BLaER1 treated with 17β-estradiol and CSF1 and Interleukin-3, amounts not matched to agents 10 nM and 100 nM (cell line): ENCODE data around the gene PRKCB.
"Not testable (repeated sequence)": the region's sequence is repeated elsewhere in the genome, so short reads cannot be mapped to it uniquely, and the experiment has no call there.

ENCODE experiments used
- H3K27ac ChIP-seq, 11 experiments: shearing (Covaris generic); formaldehyde crosslinking; 2 replicates each; pipeline ENCODE4 v1.8.1; 2022
- H3K27me3 ChIP-seq, 11 experiments: shearing (Covaris generic); formaldehyde crosslinking; 2 replicates each; pipeline ENCODE4 v1.8.1; 2022
- H3K36me3 ChIP-seq, 11 experiments: shearing (Covaris generic); formaldehyde crosslinking; 2 replicates each; pipeline ENCODE4 v1.8.1; 2022
- H3K4me1 ChIP-seq, 10 experiments: shearing (Covaris generic); formaldehyde crosslinking; 2 replicates each; pipeline ENCODE4 v1.8.1; 2022
- H3K4me2 ChIP-seq, 11 experiments: shearing (Covaris generic); formaldehyde crosslinking; 2 replicates each; pipeline ENCODE4 v1.8.1; 2022
- H3K4me3 ChIP-seq, 10 experiments: shearing (Covaris generic); formaldehyde crosslinking; 2 replicates each; pipeline ENCODE4 v1.8.1; 2022
- H3K9ac ChIP-seq, 11 experiments: shearing (Covaris generic); formaldehyde crosslinking; 2 replicates each; pipeline ENCODE4 v1.8.1; 2022
- H3K9me3 ChIP-seq, 11 experiments: shearing (Covaris generic); formaldehyde crosslinking; replicated peaks in 1 of 11; 2 replicates each; pipeline ENCODE4 v1.8.1; 2022
- H4K20me1 ChIP-seq, 11 experiments: shearing (Covaris generic); formaldehyde crosslinking; 2 replicates each; pipeline ENCODE4 v1.8.1; 2022
- Cebpa-rat ChIP-seq, 11 experiments: shearing (Covaris generic); IDR thresholded peaks; 2 replicates each; pipeline ENCODE4 v1.8.1; 2022

Gene PRKCB

DNA sequence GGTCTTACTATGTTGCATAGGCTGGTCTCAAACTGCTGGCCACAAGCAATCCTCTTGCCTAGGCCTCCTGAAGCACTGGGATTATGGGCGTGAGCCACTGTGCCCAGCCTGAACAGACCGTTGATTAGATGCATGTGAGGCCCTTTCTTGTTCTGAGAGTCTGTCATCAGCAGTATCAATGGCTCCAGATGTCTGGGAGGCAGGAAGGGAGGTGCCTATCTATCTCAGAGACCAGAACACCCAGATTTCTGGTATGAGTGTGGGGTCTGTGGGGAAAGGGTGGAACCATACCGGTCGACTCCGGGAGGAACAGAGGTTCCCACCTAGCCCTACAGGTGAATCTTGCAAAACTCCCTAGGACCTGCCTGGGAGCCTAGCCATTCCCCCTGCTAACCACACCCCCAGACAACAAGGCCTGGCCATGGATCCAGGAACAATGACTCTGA is 71.7 kb downstream of the PRKCB start:
- no peak overlapping the region for H3K9ac ChIP-seq
- peaks cover 0 to 97% (median 10%) of the 10 kb centered on the region in 11 experiments; a peak in 8 of 22 replicates for H4K20me1 ChIP-seq
- H3K27me3 ChIP-seq: no peaks in the 10 kb centered on the region
- peaks cover 10 to 74% (median 30%) of the 10 kb centered on the region in 10 experiments; a peak in 19 of 20 replicates for H3K4me1 ChIP-seq
- H3K9me3 ChIP-seq: no peaks in the 10 kb centered on the region
- H3K27ac ChIP-seq: peak overlapping the region in 1 of 11 experiments; percentile 5; a peak in 1 of 22 replicates
- TF ChIP-seq Cebpa-rat (IDR thresholded peaks at IDR 0.05): no peak
- no peak overlapping the region for H3K4me3 ChIP-seq
- H3K4me2 ChIP-seq: peak overlapping the region in 5 of 11 experiments; percentile 25 to 38 (median 33); a peak in 7 of 22 replicates
- H3K36me3 ChIP-seq: peaks cover 0 to 16% (median 0%) of the 10 kb centered on the region in 11 experiments; a peak in 3 of 22 replicates

GRCh38 chr16:23907903-23908302 is 72.1 kb downstream of the PRKCB start:
- Histone ChIP-seq H3K4me1 (peaks cover 13 to 76% (median 31%) of the 10 kb centered on the region in 10 experiments; a peak in 19 of 20 replicates), H3K4me3 (no peak overlapping the region), H3K27me3 (no peaks in the 10 kb centered on the region), H4K20me1 (peaks cover 0 to 100% (median 10%) of the 10 kb centered on the region in 11 experiments; a peak in 8 of 22 replicates), H3K36me3 (peaks cover 0 to 16% (median 0%) of the 10 kb centered on the region in 11 experiments; a peak in 3 of 22 replicates), H3K9ac (no peak overlapping the region), H3K4me2 (peak overlapping the region in 4 of 11 experiments; percentile 25 to 38 (median 34); a peak in 6 of 22 replicates), H3K27ac (0 out of 22 replicates have a peak overlapping the region, but pooled peaks of 1 of the 11 experiments have one; percentile 5), H3K9me3 (no peaks in the 10 kb centered on the region)
- TF ChIP-seq Cebpa-rat (IDR thresholded peaks at IDR 0.05): no peak

DNA sequence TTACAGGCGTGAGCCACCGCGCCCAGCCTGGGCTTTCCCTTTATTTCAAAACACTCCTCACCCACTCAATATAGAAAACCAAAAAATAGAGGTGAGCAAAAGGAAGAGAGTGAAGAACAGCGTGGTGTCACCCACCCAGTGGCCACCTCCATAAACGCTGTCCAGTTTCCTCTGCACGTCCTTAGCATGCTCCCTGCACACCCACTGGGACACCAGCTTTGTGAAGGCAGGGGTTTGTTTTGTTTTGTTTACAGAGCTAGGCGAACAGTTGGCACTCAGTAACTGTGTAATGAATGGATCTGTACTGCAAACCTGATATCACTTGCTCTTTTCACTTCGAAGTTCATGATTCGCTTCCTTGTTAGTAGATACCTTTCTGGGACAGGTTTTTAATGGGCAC is 73.0 kb downstream of the PRKCB start:
- no peak for TF ChIP-seq Cebpa-rat (IDR thresholded peaks at IDR 0.05)
- no peaks in the 10 kb centered on the region for H3K27me3 ChIP-seq
- H3K9ac ChIP-seq: no peak overlapping the region
- H3K4me2 ChIP-seq: peak overlapping the region in 1 of 11 experiments; percentile 38; a peak in 1 of 22 replicates
- H3K4me1 ChIP-seq: peaks cover 14 to 76% (median 32%) of the 10 kb centered on the region in 10 experiments; a peak in 18 of 20 replicates
- no peak overlapping the region for H3K4me3 ChIP-seq
- H3K36me3 ChIP-seq: peaks cover 0 to 16% (median 0%) of the 10 kb centered on the region in 11 experiments; a peak in 3 of 22 replicates
- peaks cover 0 to 100% (median 10%) of the 10 kb centered on the region in 11 experiments; a peak in 9 of 22 replicates for H4K20me1 ChIP-seq
- no peak overlapping the region for H3K27ac ChIP-seq
- no peaks in the 10 kb centered on the region for H3K9me3 ChIP-seq

- peaks cover 0 to 100% (median 10%) of the 10 kb centered on the region in 11 experiments; a peak in 10 of 22 replicates for H4K20me1 ChIP-seq
- H3K4me1 ChIP-seq: peaks cover 25 to 79% (median 43%) of the 10 kb centered on the region in 10 experiments
- no peak overlapping the region for H3K9ac ChIP-seq
- no peaks in the 10 kb centered on the region for H3K9me3 ChIP-seq
- no peaks in the 10 kb centered on the region for H3K27me3 ChIP-seq
- H3K27ac ChIP-seq: no peak overlapping the region
- no peak overlapping the region for H3K4me3 ChIP-seq
- no peak for TF ChIP-seq Cebpa-rat (IDR thresholded peaks at IDR 0.05)
- H3K36me3 ChIP-seq: peaks cover 0 to 16% (median 0%) of the 10 kb centered on the region in 11 experiments; a peak in 3 of 22 replicates
- H3K4me2 ChIP-seq: no peak overlapping the region
Observed at GRCh38 chr16:23909792-23910418, 74.1 kb downstream of the PRKCB start.

DNA sequence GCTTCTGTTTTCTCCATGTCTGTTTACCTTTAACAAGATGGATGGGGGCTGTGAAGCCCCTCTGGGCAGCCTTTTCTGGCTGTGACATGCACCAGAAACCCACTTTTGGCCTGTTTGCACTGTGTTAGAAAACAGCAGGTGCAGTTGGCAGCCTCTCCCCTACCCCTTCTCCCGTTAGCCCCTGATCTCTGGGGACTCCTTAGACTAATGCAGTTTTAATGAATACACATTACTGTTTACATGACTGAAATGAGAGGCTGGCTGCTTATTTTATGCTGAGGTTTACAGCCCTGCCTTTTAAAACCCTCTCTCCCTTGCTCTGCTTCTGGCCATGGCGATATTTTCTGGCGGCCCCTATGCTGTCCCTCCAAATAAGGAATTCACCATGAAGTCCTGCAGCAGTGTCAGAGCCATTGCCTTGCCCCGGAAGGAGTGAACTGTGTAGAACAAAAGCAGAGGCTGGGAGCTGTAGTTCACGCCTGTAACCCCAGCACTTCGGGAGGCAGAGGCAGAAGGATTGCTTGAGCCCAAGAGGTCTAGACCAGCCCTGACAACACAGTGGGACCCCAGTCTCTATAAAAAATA is 79.3 kb downstream of the PRKCB start:
- no peak for TF ChIP-seq Cebpa-rat (IDR thresholded peaks at IDR 0.05)
- H3K27ac ChIP-seq: peak overlapping the region in 3 of 11 experiments; percentile 10 to 61 (median 27); a peak in 5 of 22 replicates
- H3K36me3 ChIP-seq: peaks cover 0 to 38% (median 0%) of the 10 kb centered on the region in 11 experiments; a peak in 9 of 22 replicates
- H3K9me3 ChIP-seq: peaks cover 0 to 15% (median 0%) of the 10 kb centered on the region in 11 experiments; a peak in 3 of 22 replicates
- H3K4me1 ChIP-seq: peaks cover 40 to 55% (median 47%) of the 10 kb centered on the region in 10 experiments
- H3K9ac ChIP-seq: peak overlapping the region in 5 of 11 experiments; percentile 17 to 51 (median 31); a peak in 7 of 22 replicates
- peaks cover 0 to 92% (median 5%) of the 10 kb centered on the region in 11 experiments; a peak in 9 of 22 replicates for H4K20me1 ChIP-seq
- peak overlapping the region in 2 of 10 experiments; percentile 3 to 26; a peak in 4 of 20 replicates for H3K4me3 ChIP-seq
- peak overlapping the region; percentile 57 to 89 (median 68) for H3K4me2 ChIP-seq
- no peaks in the 10 kb centered on the region for H3K27me3 ChIP-seq

DNA sequence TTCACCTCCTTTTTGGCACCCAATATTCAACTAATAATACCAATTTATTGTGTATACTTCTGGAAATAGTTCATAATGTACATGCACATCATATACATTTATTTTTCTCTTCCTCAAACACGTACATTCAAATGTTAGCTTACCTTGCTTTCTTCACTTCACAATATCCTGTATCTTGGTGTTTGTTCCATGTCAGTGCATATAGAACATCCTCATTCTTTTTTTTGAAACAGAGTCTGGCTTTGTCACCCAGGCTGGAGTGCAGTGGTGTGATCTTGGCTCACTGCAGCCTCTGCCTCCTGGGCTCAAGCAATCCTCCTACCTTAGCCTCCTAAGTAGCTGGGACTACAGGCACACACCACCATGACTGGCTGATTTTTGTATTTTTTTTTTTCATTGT is 80.8 kb downstream of the PRKCB start:
- H3K4me3 ChIP-seq, H3K27ac ChIP-seq, H3K27me3 ChIP-seq, H3K9ac ChIP-seq: not testable (repeated sequence)
- Histone ChIP-seq H3K4me2 (peak overlapping the region in 4 of 11 experiments; percentile 2 to 38 (median 12); a peak in 4 of 22 replicates), H3K4me1 (peaks cover 38 to 57% (median 50%) of the 10 kb centered on the region in 10 experiments), H3K36me3 (peaks cover 0 to 29% (median 0%) of the 10 kb centered on the region in 11 experiments; a peak in 9 of 22 replicates), H3K9me3 (peaks cover 0 to 15% (median 0%) of the 10 kb centered on the region in 11 experiments; a peak in 3 of 22 replicates), H4K20me1 (peaks cover 0 to 92% (median 5%) of the 10 kb centered on the region in 11 experiments; a peak in 10 of 22 replicates)

GRCh38 chr16:23917621-23918020 is 81.8 kb downstream of the PRKCB start:
- H3K36me3 ChIP-seq: peaks cover 0 to 28% (median 0%) of the 10 kb centered on the region in 11 experiments; a peak in 8 of 22 replicates
- H3K4me2 ChIP-seq: no peak overlapping the region; a peak in 1 of 22 replicates
- H3K4me1 ChIP-seq: peaks cover 29 to 51% (median 43%) of the 10 kb centered on the region in 10 experiments
- TF ChIP-seq Cebpa-rat (IDR thresholded peaks at IDR 0.05): no peak
- no peak overlapping the region for H3K27ac ChIP-seq
- H3K27me3 ChIP-seq: no peaks in the 10 kb centered on the region
- no peak overlapping the region for H3K9ac ChIP-seq
- peaks cover 0 to 92% (median 5%) of the 10 kb centered on the region in 11 experiments; a peak in 10 of 22 replicates for H4K20me1 ChIP-seq
- H3K4me3 ChIP-seq: no peak overlapping the region
- H3K9me3 ChIP-seq: peaks cover 0 to 16% (median 0%) of the 10 kb centered on the region in 11 experiments; a peak in 3 of 22 replicates

GRCh38 chr16:23920446-23920845 is 84.7 kb downstream of the PRKCB start:
- H3K27me3 ChIP-seq: no peaks in the 10 kb centered on the region
- H3K4me3 ChIP-seq: no peak overlapping the region
- TF ChIP-seq Cebpa-rat (IDR thresholded peaks at IDR 0.05): no peak
- peaks cover 19 to 44% (median 28%) of the 10 kb centered on the region in 10 experiments for H3K4me1 ChIP-seq
- peak overlapping the region in 2 of 11 experiments; percentile 14 to 19; a peak in 2 of 22 replicates for H3K4me2 ChIP-seq
- H3K9me3 ChIP-seq: peaks cover 0 to 37% (median 8%) of the 10 kb centered on the region in 11 experiments; a peak in 11 of 22 replicates
- peaks cover 0 to 43% (median 0%) of the 10 kb centered on the region in 11 experiments; a peak in 9 of 22 replicates for H3K36me3 ChIP-seq
- H3K27ac ChIP-seq: no peak overlapping the region
- H4K20me1 ChIP-seq: peaks cover 0 to 74% (median 0%) of the 10 kb centered on the region in 11 experiments; a peak in 6 of 22 replicates
- H3K9ac ChIP-seq: no peak overlapping the region
